Measurements from ENCODE around the gene FAM13A.
"Not testable (repeated sequence)": the region's sequence is repeated elsewhere in the genome, so short reads cannot be mapped to it uniquely, and the experiment has no call there.

FAM13A gene

DNA sequence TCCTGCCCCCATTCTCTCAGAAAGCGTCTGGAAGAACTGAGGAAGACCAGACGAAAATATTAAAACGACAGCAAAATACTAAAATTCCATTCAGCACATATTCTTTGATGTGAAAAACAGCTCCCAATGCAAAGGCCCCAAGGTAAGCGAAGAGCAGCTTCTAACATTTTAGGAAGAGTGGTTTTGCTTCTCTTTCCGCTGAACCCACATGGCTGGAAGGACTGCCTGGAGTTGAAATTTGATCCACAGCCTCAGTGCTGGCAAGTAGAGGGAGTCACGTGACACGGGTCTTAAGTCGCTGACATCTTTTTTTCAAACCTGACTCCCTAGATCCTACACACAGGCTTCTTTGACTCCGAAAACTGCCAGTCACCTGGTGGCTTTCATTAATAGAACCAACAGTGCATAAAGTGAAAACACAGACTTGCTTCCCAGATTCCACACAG, at the start of gene FAM13A:
TSS of gene FAM13A (minus strand) at position 233 of the 446 bp plus-strand sequence. CDS start at position 12, 221 bp downstream.
- DNase-seq (ENCODE audit: low read depth): no peak

DNA sequence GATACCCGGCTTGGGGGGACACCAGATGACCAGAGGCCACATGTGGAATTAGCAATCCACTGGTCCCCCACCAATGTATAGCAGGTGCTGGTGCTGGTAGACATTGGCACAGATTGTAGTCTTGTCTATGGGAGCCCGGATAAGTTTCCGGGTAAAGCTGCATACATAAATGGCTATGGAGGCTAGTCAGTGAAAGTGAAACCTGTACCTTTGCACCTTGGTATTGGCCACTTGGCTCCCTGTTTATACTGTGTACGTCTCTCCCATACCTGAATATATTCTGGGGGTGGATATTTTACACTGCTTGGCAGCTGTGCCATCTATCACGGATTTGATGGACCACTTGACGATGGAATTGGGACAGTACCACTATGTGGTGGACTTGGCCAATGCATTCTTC, 48.7 kb upstream of the FAM13A start:
- no peak for DNase-seq (ENCODE audit: low read depth)

DNA sequence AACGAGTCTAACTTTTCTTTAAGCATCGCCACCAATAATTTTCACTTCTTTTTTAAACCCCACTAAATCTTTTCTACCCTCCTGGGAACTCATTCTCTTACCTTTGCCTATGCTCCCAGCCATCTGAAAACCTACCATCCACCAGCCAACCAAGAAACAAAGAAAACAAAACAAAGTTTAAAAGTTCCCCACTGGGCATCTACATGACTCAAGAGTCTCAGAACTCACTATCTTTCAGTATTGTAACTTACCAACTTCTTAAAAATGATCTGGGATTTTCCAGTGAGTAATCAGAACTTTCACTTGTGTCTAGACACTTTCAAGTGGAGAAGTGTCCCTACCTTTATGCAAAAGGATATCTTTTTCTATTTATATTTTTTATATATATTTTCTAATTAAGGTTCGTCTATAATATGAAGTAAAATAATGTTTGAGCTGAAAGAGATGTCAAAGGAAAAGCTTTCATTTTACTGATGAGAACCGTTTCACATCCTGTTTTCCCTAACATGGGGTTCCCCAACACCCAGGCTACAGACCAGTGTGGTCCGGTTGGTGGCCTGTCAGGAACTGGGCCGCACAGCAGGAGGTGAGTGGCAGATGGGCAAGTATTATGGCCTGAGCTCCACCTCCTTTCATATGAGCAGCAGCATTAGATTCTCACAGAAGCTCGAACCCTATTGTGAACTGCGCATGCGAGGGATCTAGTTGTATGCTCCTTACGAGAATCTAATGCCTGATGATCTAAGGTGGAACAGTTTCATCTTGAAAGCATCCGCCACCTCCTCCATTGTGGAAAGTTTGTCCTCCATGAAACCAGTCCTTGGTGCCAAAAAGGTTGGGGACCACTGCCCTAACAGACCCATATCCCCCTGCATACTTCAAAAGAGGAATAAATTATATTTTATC, 44.5 kb upstream of the FAM13A start:
- no peak for DNase-seq (ENCODE audit: low read depth)

DNA sequence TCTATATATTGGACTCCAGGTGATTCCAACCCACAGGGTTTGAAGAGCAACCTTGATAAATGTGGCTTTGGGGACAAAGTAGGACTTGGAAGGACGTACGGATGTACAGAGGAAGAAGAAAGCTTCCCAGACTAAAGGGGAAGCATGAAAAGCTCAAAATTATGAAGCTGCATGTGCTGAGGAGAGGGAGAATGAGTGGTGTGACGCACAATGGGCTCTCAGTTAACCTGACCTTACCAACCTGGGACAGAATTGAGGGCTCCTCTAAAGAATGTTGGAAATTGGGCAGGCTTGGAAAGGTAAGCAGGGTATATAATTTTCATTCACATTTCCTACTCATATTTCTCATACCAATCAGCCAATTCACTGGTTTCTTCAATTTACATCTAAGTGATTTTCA, 43.9 kb upstream of the FAM13A start:
- no peak for DNase-seq (ENCODE audit: low read depth)

DNA sequence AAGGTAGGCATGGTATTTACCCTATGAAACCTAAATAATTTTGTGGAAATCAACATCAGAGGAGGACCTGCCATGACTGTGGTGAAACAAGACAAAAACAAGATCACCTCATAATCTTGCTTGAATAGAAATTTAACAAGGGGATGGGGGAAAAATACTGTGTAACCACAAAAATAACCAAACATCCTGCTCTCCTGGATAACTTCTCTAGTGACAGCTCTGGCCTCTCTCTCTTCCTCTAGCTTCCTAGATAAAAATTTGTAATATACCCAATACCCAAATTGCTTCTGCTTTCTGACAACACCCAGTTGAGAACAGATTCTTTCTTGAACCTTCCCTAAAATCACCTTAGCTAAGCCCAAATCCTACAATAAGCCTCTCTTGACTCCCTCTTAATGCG, 42.5 kb upstream of the FAM13A start:
- no peak for DNase-seq (ENCODE audit: low read depth)

DNA sequence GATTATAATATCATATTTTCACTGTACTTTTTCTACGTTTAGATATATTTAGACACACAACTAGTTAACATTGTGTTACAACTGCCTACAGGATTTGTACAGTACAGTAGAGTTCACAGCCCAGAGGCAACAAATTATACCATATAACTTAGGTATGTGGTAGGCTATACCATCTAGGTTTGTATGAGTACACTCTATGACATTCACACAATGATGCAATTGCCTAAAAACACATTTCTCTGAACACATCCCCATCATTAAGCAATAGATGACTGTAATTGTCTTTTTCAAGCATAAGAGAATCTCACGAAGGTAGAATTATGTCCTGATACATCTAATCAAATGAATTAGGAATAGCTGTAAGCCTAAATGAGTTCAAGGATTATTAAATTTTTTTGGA, 42.0 kb upstream of the FAM13A start:
- no peak for DNase-seq (ENCODE audit: low read depth)

DNA sequence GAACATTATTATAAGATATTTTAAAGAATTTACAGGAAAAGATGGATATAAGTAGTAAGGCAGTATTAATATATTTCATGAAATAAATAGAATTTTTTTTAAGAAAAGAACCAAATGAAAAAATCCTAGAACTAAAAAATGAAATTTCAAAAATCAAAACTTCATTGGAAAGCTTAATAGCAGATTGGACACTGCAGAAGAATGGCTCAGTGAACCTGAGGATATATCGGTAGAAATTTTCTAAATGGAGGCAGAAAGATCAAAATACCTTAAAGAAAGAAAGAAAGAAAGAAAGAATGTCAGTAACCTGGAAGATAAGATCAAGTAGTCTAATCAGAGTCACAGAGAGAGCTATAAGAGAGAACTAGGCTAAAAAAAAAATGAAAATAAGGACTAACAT, 21.3 kb upstream of the FAM13A start:
- DNase-seq (ENCODE audit: low read depth): no peak

DNA sequence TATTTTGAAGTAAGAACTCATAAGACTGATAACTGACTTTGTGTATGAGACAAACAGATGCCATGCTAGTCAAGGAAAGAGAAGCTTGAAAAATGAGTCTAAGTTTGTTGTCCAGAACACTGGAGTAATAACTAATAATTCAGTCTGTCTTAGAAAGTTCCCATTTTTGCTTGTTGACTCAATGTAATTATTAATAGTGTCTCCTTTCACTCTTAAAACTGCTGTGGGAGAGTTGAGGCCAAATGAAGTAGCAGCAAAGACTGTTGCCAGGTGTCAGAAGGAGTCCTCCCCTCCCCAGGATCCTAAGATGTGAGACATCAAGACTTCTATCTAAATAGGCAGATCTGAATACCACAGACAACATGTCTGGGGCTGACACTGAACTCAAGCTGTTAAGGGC, 20.8 kb upstream of the FAM13A start:
- no peak for DNase-seq (ENCODE audit: low read depth)

DNA sequence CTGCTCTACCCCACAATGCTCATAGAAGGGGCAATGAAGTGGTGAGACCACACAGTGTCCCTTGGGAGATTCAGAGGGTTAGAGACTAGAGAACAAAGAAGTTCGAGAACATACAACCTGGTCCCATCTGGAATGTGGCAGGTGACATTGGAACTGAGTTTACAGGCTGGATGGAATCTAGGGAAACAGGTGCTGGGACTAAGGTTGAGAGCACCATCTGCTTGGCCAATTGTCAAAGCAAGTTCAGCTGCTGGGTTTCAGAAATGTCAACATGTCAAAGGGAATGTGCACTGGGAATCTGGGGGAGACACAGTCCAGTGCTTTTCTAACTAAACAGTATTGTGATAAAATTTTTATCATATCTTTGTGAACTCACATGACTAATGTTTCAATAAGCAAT, 15.9 kb upstream of the FAM13A start:
- no peak for DNase-seq (ENCODE audit: low read depth)

DNA sequence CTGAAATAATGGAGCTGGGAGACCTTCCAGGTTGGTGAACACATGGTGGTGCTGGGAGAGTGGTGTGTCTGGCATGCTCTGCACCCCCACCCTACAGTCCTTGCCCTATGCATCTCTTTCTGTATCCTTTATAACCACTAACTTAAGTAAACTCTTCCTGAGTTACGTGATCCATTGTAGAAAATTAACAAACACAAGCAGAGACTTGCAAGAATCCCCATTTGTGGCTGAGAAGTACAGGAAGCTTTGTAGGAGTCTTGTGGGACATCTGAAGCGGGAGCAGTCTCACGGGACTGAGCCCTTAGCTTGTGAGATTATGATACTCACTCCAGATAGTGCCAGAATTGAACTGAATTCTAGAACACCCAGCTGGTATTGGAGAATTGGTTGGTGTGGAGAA, 14.3 kb upstream of the FAM13A start:
- DNase-seq (ENCODE audit: low read depth): no peak

DNA sequence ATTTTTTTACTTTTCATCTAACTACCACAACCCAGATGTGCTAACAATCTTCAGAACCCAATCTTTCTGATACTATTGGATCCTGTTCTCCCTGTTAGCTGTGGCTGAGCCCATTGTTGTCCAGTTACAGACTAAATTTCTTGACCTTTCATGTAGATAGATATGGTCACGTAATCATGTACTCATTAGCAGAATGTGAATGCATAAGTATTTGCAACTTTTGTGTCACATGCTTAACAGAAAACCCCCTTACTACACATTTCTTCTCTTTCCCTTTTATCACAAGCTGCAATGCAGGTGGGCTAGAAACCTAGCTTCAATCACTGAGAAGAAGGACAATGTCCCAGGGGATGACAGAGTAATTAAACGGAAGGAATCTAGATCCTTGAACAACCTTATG, 13.1 kb upstream of the FAM13A start:
- no peak for DNase-seq (ENCODE audit: low read depth)

DNA sequence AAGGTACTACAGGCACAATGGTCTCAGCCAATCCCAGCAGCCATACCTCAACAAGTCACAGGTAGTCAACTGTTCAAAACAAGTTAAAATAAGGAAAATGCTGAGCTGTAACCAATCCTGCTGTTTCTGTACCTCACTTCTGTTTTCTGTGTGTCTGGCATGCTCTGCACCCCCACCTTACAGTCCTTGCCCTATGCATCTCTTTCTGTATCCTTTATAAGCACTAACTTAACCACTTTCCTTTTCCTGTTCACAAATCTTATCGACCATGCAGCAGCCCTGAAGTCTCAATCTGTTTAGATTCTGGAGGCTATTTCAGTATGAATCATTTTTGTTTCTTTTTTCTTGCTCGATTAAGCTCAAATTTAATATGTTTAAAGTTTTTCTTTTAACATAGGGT, 12.5 kb upstream of the FAM13A start:
- DNase-seq (ENCODE audit: low read depth): no peak

DNA sequence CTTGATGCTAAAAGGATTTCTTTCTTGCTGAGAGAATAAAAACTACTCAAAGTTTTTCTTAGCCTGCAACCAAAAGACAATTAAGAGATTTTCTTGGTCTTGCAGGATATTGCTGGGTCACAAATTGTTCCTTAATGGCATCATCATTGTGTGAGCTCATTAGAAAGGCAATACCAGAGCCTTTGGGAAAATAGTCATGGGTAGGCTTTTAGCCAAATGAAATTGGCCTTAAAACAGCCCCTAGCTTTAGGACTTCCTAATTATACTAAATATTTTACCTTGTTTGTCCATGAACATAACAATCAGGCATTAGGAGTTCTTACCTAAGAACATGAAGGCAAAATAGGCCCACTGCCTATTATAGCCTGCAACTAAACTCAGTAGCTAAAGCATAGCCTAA, 10.4 kb upstream of the FAM13A start:
- no peak for DNase-seq (ENCODE audit: low read depth)

DNA sequence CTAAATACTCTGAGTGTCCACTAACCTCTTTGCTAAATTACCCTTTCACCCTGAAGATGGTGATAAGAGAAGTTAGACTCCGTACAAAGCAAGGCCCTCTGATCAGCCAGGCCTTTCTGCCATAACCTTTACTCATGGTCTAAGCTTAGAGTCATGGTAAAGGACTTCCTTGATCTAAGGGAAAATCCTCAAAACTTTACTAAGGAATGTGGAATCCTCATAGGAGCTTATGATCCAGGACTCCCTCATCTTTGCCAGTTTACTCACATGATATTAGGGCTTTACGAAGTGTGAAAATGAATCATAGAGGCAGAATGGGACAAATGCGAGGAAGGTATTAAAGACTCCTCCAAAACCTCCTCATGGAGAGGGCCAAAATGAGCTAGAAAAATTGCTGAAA, 7.9 kb upstream of the FAM13A start:
- DNase-seq (ENCODE audit: low read depth): no peak

DNA sequence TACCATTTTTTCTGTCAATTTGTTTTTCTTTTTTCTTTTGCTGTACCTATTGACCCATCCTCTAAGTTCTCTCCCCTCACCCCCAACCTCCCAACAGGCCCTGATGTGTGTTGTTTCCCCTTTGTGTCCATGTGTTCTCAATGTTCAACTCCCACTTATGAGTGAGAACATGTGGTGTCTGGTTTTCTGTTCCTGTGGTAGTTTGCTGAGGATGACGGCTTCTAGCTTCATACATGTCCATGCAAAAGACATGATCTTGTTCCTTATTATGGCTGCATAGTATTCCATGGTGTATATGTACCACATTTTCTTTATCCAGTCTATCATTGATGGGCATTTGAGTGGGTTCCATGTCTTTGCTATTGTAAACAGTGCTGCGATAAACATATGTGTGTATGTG, 859 bp upstream of the FAM13A start:
- DNase-seq (ENCODE audit: low read depth): not testable (repeated sequence)

DNA sequence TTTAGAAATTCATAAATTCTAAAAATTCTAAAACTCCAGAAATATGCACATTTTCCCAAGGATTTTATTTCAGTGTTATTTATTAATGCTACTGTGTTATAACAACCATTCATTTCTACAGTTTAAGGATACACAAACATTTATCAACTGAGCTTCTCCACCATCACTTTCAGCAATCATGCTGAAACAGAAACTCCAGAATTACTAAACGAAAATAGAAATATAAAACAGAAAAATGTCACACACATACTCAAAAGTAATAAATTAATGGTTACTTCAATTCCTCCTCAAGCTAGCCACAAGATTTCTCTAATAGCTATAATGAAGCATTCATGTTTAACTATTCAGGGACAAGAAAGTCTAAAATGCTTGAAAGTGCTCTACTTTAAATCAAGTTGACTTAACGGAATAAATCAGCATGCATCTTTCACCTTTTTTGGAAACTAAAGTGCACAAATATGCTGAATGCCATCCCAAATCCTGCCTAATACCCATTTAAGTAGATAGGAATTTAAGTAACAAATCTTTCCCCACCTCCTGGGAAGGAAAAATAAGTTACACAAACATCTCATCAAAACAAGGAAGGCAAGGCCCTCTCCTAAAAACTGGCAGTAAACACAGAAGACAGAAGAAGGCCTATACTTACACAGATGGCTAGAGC, 563 bp downstream of the FAM13A start:
- no peak for DNase-seq (ENCODE audit: low read depth)

DNA sequence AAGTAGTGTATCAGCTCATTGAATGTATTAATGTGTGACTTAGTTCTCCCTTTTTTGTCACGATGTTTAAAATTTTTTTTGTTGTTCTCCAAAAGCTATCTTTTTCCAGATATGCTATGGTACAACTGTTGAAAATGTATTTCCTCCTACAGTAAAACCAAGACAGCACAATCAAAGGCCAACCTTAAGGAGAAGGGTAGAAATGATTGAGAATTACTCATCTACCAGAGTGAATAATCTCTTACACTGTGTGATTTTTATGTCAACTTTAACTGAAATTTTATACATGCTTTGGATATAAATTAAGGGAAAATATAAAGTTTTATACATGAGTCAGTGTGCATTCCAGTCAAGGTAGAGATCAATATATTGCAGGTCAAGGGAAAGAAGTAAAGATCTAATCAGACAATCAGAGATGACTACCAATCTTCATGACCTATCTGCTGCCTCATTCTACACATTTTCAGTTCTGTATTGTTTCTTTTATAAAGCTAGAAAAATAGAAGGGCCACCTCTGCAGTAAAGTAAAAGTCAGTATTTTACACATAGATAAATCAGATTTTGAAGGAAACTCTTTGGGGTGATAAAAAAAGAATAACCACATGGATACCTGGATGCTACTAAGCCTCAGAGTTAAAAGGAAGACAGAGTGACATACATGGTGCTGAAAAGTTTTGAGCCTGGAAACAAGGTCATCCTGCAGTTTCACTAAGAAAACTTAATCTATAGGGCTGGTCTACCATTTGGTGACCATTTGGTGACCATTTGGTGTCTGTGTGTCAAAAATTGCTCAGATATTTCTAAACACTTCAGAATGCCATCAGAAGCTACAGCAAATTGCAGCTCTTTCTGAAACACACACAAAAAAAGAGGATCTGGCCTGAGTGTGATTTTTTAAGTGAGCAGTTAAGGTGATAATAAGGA, 1.6 kb downstream of the FAM13A start:
- DNase-seq (ENCODE audit: low read depth): no peak

DNA sequence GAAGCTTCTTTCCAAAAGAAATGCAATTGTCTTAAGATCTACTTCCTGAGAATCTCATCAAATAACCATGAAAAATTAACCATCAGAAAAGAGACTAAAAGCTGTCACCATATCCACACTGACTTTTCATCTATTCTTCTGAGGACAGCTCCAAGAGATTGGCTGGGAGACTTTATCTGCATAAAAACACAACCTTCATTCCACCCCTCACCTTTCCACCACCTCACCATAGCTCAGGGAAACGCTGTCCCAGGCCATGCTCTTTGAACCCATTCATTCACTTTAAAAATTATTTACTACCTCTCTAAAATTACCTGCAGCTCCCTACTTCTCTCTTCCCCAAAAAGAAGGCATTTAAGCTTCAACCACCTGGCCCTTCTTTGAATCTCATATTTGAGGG, 2.4 kb downstream of the FAM13A start:
- DNase-seq (ENCODE audit: low read depth): no peak

DNA sequence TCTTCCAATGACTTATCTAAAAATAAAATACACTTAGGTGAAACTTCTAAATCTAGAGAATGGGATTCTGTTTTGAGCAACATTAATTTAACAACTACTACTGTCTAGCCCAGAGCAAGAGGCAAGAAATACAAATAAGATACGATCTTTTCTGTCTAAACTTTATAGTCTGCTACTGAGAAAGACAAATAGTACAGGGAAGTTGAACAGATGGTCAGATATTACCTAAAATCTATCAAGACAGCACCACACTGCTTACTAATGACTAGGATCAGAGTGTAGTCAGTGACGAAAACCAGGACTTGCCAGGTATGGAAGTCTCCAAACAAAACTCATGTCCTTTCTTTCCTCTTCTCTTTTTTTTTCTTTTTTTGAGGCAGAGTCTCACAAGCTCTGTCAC, 7.1 kb downstream of the FAM13A start:
- no peak for DNase-seq (ENCODE audit: low read depth)

DNA sequence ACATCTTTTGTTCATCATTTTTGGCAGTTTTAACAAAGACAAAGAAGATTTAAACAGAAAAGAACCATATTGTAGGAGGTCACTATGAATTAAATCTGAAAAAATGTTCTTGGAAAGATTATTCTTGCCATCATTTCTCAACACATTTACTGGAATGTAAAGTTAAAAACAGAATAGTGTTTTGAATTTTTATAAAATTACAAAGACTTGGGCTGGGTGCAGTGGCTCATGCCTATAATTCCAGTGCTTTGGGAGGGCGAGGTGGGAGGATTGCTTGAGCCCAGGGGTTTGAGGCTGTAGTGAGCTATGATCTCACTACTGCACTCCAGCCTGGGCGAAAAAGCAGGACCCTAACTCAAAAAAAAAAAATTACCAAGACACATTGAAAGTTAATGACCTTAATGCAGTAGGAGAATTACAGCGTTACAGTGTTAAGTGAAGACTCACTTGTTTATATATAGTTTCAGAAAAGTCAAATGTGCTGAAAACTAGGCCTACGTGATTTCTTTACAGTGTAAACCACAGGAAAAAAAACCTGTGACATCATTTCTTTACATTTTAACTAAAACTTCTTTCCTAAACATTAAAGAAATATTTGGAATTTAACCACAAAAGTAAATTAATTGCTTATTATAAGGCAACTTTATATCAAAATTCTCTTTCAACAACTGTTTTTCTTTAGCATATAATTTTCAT, 7.9 kb downstream of the FAM13A start:
- DNase-seq (ENCODE audit: low read depth): no peak

DNA sequence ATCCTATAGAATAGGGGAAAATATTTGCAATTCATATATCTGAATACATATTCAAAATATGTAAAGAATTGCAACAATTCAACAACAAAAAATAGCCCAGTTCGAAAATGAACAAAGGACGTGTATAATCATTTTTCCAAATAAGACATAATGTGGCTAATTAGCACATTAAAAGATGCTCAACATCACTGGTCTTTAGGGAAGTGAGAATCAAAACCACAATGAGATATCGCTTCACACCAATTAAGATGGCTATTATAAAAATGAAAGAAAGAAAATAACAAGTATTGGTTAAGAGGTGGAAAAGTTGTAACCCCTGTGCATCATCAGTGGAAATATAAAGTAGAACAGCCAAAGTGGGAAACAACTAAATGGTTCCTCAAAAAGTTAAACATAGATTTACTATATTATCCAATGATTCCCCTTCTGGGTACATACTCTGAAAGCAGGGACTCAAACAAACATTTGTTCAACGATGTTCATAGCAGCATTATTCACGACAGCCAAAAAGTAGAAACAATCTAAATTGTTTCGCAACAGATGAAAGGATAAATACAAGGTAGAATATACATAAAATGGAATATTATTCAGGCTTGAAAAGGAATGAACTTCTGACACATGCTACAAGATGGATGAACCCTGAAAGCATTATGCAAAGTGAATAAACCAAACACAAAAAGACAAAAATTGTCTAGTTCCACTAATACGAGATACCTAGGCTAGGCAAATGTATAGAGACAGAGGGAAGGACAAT, 12.7 kb downstream of the FAM13A start:
- no peak for DNase-seq (ENCODE audit: low read depth)
